GM19463 (cell line): ENCODE data around the gene COQ6.
A peak's percentile ranks its signal among the peaks of the same experiment; 100 is the strongest.
"Not testable (repeated sequence)": the region's sequence is repeated elsewhere in the genome, so short reads cannot be mapped to it uniquely, and the experiment has no call there.

ENCODE experiments used
- ATAC-seq: cut with Tn5 transposase; IDR thresholded peaks from one replicate; pipeline ENCODE4 v1.9.1; 2021; ENCODE audit warnings: mild to moderate bottlenecking, moderate library complexity; ENCODE audit not compliant: unreplicated experiment

The COQ6 gene

DNA sequence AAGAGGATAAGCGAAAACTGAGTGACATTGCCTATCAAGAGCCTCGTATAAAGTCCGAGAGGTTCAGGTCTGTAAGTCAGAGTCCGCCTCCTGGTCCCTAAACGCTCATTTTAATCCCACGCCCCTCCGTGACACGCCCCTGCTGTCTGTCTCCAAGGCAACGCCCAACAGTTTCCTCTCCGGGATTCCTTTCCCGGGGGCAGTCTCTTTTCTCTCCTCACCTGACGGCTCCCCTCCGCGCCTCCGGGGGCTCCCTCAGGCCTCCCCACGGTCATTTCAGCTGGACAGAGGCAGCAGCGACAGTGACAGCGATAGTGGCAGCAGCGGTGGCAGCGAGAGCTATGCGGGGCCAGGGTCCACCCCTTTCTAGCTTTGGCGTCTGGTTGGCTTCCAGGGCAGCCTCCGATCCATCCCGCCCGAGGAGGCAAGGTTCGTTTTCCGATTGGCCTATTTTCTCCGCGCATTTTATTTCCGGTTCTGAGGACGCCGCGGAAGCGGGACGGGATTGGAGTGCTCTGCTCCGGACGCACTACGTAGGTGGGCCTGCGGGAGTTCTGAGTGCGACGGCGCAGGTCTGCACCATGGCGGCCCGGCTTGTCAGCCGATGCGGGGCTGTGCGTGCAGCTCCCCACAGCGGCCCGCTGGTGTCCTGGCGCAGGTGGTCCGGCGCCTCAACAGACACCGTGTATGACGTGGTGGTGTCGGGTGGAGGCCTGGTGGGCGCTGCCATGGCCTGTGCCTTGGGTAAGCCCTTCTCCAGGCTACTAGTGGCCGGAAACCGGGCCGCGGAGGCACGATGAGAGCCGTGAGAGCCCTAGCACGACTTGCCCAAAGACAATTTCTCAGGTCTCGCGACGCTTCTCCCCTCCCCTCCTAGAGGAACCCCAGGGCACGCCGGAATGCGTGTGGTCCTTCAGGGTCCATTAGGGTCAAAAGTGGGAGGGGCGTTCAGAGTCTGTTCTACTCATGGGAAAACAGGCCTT lies at the start of gene COQ6, which contains the start of gene FAM161B:
Gene COQ6, plus strand, starts transcription at position 551 of the 983 bp plus-strand sequence. Its CDS starts 31 bp downstream, at position 582.
Gene FAM161B, minus strand, starts transcription at position 343 of the 983 bp plus-strand sequence. Its CDS starts 68 bp downstream, at position 275.
- peak; percentile 90 for ATAC-seq

DNA sequence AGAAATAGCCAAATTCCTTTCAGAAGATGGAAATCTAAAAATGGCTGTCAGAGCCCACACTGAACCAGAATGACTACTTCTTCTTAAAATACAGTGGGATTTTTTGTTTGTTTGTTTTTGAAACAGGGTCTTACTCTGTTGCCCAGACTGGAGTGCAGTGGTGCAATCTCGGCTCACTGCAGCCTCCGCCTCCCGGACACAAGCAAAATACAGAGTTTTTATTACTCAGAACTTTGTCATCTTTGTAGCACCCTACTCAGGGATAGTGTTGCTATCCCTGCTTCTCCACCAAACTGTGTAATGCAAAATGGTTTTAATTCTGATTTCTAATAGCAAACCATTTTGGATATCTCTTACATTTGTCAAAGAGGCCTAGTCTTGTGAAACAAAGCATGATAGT lies 47.1 kb upstream of the COQ6 start:
- ATAC-seq = no peak

DNA sequence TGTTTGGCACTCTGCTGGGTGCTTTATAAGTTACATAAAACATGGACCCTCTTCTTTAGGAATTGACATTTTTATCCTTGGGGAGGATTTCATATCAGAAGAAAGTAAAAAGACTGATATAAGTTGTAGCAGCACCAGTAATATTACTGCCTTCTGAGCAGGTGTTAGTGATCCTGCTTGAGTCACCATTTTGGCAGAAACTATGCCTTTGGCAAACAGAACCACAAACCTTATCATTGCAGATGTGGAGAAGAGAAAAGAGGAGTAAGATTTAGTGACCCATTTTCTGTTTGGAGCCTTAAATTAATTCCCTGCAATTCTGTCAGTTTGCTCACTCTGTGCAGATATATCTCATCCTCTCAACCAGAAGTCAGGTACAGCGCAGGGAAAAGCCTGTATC lies 40.4 kb upstream of the COQ6 start:
- no peak for ATAC-seq

DNA sequence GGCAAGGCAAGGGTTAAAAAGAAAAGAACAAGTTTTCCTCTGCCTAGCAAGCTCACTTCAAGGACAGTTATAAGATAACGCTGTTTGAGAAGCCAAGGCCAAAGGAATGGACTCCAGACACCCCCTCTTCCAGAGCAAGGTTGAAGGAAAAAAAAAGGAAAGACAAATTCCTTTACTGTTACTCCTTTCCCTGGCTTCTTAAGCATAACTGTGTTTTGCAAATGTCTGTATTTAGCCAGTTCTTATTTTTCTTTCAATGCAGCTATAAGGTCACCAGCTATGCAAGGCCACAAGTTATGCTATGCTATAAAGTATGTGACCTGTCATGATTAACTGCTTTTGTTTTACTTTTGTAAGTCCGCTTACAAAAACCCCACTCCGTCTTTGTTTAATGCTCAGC lies 36.8 kb upstream of the COQ6 start:
- no peak for ATAC-seq

DNA sequence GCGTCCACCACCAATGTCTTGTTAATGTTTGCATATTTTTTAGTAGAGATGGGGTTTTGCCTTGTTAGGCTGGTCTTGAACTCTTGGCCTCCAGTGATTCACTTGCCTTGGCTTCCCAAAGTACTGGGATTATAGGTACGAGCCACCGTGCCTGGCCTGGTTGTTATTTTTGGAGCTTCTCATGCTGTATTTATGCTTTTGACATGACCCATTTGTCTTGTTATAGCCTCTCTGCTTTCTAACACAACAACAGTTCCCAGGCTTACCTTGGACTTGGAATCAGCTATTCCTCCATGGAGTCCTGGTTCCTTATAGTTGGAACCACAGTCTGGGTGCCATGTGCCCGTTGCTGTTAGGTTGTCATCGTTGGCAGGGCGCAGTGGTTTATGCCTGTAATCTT lies 33.8 kb upstream of the COQ6 start:
- ATAC-seq = no peak

DNA sequence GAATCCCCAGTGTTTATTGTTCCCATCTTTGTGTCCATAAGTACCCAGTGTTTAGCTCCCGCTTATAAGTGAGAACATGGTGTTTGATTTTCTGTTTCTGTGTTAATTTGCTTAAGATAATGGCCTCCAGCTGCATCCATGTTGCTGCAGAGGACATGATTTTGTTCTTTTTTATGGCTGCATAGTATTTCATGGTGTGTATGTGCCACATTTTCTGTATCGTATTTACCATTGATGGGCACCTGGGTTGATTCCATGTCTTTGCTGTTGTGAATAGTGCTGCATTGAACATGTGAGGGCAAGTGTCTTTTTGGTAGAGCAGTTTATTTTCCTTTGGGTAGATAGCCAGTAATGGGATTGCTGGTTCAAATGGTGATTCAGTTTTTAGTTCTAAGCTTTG lies 30.6 kb upstream of the COQ6 start:
- ATAC-seq = not testable (repeated sequence)

DNA sequence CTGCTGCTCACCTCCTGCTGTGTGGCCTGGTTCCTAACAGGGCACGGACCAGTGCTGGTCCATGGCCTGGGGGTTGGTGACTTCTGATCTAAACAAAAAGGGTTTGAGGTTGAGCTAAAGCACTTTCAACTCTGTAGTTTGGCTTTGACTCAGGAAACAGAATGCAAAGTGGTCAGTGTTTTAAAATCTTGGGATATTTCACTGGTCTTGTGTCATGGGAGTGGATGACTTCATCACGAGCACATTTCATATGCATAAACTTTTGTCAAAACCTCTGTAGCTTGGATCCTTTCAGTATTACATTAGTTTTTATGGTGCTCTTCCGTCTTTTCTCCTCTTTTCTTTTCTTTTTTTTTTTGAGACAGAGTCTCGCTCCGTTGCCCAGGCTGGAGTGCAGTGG lies 25.8 kb upstream of the COQ6 start:
- no peak for ATAC-seq

DNA sequence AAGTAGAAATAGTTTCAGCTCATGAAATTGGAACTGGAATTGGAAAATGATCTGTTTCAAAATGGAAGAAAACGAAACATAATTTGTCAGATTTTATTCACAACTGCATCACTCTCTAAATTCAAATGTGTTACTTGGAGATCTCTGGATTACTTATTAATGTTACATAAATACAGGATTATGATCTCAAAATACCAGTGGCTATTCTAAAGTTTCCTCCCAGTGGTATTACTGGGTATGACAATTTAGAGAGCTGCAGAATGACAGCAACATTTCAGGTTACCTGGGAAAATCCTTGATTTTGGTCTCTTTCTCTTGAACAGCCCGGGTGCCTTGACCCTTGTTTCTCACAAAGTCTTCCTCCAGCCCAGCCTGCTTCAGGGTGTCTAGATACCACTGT lies 14.4 kb upstream of the COQ6 start:
- ATAC-seq = no peak

DNA sequence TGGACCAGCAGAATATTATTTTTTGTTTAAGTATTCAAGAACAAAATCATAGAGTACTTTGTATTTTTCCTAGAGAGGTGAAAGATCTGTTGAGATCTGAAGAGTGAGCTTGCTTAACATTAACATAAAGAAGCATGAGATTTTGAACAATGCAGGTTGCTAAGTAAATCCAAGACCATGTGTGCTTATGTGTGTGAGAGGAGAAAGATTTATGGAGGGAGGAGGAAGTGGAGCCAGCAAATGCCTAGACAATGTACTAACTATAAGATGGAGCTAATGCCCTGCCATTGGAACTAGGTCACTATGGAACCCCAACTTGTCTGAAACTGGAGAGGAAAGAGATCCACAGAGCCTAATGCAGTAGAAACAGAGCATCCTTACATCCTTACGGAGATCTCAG lies 13.6 kb upstream of the COQ6 start:
- no peak for ATAC-seq

DNA sequence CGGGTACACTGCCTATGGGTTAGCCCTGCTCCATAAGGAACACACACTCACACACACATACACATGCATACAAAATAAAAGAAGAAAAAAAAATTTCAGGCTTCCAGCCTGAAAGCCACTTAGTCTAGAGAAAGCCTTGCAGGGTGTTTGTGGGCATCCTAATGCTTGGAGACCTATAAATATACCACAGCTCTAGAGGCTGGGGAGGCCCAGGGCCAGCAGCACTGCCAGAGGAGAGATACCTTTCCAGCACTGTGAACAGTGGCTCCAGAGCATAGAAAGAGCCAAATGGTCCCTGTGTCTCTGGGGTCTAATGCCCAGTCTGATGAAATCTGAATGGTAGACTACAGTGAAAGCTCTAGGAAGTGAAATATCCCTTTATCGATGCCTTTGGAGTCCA lies 13.1 kb upstream of the COQ6 start:
- no peak for ATAC-seq

DNA sequence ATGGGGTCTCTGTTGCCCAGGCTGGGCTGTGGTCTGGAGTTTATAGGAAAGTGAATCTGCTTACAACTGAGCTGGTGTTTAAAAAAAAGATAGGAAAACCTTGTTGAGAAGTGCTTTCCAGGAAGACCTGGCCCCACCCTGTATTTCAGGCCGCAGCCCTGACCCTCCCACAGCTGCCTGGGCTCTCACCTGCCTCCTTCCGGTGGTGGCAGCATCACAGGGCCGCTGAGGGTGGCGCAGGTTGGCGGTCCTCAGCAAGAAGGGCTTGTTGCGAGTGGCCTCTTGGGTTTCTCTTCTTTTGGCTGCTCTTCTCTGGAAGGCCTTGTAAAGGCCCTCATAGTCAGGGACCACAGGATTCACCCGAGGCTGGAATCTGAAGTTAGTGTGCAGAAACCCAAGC lies 7.9 kb upstream of the COQ6 start:
- no peak for ATAC-seq

DNA sequence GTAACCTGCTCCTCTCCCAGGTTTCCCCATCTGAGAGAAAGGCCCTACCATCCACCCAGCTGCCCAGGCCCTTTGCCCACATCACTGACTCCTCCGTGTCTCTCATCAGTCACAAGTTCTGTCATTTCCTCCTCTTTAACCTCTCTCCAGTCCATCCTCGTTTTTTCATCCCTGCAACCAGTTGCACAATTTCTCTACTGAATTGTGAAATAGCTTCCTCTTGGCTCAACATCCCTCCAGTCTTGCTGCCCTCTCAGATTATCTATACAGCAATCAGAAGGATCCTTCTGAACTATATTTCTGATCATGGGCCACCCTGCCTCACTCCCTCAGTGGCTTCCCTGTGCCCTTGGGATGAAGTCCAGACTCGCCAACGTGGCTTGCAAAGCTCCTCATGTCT lies 7.0 kb upstream of the COQ6 start:
- ATAC-seq = no peak

DNA sequence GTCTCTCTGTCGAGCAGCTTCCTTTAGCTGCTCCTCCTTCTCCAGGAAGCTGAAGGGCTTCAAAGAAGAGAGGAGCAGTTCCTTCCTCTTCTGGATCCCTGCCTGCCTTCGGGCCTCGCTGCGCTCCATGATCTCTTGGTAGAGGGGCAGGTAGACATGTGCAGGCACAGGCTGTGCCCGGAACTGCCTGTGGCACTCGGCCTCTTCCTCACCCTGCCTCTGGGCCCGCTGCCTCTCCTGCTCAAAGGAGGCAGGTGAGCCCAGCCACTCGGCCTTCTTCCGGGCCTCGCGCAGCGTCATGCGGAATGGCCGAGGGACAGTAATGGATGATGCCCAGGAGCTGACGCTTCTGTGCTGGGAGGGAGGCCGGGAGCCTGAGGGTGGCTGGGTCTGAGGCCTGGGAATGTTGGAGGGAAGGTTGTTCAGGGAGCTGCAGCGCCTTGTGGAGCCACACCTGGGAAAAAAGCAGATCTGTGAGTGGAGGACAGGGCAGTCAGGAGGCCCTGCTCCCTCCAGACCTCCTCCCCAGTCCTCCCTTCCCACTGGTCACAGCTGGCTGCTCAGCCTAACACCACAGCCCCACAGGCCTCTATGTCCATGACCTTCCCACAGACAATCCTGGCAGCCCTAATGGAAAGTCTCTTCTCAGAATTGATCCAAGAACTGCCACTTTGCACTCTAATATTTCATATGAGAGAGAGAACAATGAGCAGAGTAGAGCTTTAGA lies 5.5 kb upstream of the COQ6 start:
- ATAC-seq = no peak

DNA sequence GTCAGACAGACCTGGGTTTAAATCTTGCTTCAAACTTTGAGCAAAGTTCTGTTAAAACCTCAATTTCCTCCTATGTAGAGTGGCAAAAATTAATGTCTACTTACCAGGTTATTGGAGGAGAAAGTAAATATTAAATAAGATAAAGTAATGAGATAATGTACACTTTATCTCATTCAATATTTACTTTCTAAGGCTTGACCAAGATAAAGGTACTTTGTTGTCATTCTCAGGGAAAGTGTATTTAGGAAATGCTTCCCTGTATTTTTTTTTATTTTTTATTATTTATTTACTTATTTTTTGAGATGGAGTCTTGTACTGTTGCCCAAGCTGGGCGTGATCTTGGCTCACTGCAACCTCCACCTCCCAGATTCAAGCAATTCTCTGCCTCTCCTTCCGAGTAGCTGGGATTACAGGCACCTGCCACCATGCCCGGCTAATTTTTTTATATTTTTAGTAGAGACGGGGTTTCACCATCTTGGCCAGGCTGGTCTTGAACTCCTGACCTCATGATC lies 4.9 kb upstream of the COQ6 start:
- ATAC-seq = no peak

DNA sequence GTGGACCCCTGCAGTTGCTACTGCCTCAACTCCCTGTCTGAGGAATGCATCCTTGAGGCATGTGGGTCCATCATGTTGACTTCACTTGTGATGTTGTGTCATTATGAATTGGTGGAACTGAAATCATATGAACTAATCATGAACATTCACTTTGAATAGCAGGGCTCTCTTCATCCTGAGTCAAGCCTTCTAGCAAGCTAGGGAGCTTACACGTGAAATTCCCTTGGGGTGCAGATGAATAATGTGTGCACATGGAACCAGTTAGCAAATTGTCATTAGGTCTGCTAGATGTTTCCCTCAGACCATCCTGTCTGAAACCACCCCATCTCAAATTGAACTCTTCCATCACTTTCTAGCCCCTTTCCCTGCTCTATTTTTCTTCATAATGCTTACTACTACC lies 3.6 kb downstream of the COQ6 start:
- ATAC-seq = no peak

DNA sequence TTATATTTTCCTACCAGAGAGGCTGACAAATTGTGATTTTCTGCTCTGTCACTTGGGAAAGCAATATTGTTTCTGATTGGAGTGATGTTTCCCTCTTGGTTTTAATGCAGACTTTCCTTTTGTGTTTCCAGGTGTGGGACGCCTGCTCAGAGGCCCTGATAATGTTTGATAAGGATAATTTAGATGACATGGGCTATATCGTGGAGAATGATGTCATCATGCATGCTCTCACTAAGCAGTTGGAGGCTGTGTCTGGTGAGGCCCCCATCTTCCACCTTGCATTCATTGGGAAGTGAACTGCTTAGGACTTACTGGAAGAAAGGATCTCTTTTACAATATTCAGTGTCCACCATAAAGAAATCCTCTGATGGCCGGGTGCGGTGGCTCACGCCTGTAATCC lies 5.6 kb downstream of the COQ6 start:
- no peak for ATAC-seq

DNA sequence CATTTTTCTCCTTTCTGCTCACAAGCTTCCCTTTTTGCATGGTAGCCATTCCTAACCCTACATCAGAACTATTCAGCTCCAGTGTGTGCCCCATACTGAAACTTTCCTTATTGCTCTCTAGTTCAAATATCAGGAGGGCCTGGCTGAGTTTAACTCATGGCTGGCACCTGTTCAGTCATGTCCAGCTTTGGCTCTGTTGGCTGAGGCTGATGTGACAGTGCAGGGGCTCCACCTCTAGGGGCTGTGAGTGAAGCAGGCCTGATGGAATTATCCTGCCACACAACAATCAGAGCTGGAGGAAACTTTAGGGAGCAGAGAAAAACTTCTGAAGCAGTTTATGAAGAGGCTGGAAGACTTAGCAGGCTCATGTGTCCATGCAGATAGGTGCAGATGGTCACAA lies 8.5 kb downstream of the COQ6 start:
- ATAC-seq = no peak

DNA sequence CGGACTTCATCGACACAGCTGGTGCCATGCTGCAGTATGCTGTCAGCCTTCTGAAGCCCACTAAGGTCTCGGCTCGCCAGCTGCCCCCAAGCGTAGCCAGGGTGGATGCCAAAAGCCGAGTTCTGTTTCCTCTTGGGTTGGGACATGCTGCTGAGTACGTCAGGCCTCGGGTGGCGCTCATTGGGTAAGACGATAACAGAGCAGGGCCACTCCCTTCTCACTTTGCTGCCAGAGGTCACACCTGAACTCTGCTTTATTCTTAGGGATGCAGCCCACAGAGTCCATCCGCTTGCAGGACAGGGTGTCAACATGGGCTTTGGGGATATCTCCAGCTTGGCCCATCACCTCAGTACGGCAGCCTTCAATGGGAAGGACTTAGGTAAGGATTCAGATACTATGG lies 11.1 kb downstream of the COQ6 start:
- no peak for ATAC-seq

DNA sequence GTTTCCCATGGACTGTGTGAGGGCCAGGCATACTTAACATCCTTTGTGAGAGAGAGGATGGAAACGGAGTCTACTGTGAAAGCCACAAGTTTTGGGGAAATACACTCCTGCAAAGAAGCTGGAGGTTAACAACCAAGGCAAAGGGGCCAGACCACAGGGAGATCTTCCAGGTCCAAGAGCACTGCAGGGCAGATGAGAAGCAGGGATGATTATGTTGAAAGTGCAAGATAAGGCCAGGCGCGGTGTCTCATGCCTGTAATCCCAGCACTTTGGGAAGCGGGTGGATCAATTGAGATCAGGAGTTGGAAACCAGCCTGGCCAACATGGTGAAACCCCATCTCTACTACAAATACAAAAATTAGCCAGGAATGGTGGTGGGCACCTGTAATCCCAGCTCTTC lies 15.1 kb downstream of the COQ6 start:
- ATAC-seq = no peak

DNA sequence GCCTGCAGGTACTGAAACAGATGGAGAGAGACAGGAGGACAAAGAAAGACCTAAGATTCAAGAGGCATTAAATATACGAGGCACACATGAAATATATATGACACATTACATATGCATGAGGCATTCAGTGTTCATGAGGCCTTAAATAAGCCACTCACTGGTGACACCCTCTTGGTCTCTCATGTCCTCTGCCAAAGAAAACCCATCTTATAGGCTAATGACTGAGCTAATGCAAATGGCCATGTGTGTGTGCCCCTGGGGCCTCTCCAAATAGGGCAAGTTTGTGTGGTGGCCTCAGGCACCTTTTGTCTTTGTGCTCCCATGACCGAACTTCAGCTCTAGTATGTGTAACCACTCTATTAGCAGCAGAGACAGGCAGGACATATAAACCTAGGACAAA lies 18.8 kb downstream of the COQ6 start:
- no peak for ATAC-seq

DNA sequence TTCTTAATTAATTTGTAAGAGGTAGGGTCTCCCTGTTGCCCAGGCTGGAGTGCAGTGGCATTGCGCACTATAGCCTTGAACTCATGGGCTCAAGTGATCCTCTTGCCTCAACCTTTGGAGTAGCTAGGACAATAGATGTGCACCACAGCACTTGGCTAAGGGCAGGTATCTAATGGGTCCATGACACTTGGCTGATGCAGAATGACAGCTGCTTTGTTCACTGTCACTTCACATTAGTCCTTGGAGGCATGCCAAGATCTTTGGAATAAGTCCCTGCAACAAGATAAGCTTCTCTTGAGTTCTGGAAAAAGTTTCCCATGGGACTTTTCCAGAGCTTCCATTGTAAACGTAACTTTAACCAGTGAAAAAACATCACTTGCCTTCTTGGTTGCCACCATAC lies 23.4 kb downstream of the COQ6 start:
- ATAC-seq = no peak

DNA sequence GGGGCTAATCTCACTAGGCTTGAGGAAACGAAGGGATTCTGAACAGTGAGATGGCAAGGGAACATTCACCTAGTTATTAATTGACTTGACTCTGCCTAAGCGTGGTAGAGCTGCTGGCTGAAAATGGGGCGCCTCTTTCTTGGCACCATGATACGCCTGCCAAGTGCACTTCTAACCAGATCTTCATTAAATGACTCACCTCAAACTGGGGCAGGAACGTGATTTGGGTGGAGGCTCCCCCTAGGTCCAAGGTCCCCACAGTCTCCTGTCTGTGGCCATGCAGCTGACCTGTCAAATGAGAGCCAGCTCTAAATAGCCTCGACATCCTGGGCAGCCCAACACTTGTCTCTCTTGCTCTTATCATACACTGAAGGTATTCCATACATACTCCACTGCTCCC lies 26.0 kb downstream of the COQ6 start:
- no peak for ATAC-seq
